Measurements from ENCODE around the gene PARD3.

PARD3 gene

DNA sequence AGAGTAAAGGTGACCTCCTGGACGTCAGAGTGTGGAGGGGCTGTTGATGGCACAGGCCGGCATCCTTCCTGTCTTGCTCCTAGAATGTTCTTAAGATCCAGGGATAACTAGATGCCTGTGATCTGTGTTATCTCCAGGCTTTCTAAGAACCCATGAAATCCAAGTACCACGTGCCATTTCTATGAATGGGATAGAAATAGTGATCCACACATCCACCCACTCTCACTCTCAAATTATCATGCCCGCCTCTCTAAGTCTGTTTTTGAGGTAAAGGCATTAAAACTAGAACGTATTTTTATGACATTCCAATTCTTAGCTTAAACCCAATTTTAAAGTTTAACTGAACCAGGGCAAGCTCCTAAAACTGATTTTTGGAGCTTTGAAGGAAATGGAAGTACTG lies 622.5 kb downstream of the PARD3 start:
- TF ChIP-seq, protein P1, sequence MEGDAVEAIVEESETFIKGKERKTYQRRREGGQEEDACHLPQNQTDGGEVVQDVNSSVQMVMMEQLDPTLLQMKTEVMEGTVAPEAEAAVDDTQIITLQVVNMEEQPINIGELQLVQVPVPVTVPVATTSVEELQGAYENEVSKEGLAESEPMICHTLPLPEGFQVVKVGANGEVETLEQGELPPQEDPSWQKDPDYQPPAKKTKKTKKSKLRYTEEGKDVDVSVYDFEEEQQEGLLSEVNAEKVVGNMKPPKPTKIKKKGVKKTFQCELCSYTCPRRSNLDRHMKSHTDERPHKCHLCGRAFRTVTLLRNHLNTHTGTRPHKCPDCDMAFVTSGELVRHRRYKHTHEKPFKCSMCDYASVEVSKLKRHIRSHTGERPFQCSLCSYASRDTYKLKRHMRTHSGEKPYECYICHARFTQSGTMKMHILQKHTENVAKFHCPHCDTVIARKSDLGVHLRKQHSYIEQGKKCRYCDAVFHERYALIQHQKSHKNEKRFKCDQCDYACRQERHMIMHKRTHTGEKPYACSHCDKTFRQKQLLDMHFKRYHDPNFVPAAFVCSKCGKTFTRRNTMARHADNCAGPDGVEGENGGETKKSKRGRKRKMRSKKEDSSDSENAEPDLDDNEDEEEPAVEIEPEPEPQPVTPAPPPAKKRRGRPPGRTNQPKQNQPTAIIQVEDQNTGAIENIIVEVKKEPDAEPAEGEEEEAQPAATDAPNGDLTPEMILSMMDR (conservative IDR thresholded peaks at IDR 0.05; ENCODE audit: control insufficient read depth, insufficient read depth, low read depth, low read length) = no peak
- no peak for DNase-seq (ENCODE audit: low read depth)
- H3K4me3 ChIP-seq (ENCODE audit: control insufficient read depth, low read depth, low read length) = no peak overlapping the region

DNA sequence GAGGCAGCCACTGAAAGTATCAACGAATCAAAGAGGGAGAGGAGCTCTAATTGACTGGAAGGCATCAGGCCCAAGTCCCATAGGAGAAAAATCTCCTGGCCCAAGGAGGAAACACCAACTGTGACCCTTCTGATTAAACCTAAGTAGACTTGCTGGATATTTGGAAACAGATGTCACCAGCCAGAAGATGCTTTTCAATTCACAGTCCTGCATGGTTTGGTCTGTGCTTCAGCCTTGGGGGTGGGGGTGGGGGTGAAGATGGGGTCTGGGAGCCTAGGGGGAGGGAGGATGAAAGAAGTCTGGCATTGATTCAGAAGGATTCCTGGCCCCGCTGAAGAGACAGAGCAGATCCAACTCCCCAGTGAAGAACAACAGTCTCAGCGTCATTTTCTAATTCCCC lies 623.7 kb downstream of the PARD3 start:
- no peak for DNase-seq (ENCODE audit: low read depth)
- TF ChIP-seq, protein P1 (conservative IDR thresholded peaks at IDR 0.05; ENCODE audit: control insufficient read depth, insufficient read depth, low read depth, low read length) = no peak
- no peak overlapping the region for H3K4me3 ChIP-seq (ENCODE audit: control insufficient read depth, low read depth, low read length)

DNA sequence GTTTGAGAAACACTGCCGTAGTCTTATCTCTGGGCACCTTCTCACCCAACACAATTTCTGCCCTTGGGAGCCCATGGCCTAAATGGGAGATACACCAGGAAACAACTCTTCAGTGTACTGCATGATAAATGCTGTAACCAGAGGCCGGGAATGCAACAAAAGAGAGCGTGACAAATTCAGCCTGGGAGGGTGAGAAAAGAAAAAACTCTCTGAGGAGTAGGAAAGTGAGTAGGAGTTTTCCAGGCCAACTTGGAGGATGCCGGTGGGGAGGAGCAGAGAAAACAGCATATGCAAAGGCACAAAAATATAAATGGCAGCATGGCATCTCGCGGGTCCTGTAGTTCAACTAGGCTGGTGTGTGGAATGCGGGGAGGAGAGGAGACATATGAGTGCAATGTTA lies 624.5 kb downstream of the PARD3 start:
- TF ChIP-seq, protein P1 (conservative IDR thresholded peaks at IDR 0.05; ENCODE audit: control insufficient read depth, insufficient read depth, low read depth, low read length) = no peak
- no peak overlapping the region for H3K4me3 ChIP-seq (ENCODE audit: control insufficient read depth, low read depth, low read length)
- DNase-seq (ENCODE audit: low read depth) = peak; percentile 17

DNA sequence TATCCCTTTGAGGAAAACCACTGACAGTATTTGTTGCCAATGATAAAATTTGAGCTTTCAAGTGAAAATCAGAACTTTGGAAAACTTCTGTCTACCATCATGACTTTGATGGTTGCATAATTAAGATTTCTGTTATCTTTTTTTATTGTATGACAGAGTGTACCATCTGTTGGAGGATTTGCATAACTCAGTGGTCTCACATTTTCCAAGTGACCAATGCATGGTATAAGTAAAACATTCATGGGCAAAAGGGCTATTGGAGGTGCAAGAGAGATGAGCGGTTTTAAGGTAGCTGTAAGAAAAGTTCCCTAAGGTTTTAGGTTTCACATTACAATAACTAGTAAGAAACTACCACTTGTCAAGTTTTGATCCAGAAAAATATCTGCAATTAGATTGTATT lies 625.3 kb downstream of the PARD3 start:
- TF ChIP-seq, protein P1 (conservative IDR thresholded peaks at IDR 0.05; ENCODE audit: control insufficient read depth, insufficient read depth, low read depth, low read length) = no peak
- DNase-seq (ENCODE audit: low read depth) = no peak
- no peak overlapping the region for H3K4me3 ChIP-seq (ENCODE audit: control insufficient read depth, low read depth, low read length)

DNA sequence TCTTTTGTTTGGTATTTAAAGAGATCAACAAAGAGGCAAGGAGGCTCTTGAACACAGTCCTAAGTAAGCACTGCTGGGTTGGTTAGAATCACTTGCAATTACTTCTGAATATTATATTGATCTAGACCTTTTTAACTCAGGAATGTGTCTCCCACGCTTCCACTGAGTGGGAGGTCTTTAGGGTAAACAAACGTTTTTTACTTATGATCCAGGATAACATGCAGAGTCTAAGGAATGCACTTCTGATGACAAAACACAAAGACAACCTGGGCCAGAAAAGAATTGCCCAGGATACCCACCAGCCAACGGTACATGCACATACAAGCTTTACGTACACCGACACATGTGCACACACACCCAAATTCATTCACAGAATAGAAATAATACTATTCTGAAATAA lies 626.9 kb downstream of the PARD3 start:
- TF ChIP-seq, protein P1 (conservative IDR thresholded peaks at IDR 0.05; ENCODE audit: control insufficient read depth, insufficient read depth, low read depth, low read length) = no peak
- no peak overlapping the region for H3K4me3 ChIP-seq (ENCODE audit: control insufficient read depth, low read depth, low read length)
- no peak for DNase-seq (ENCODE audit: low read depth)

DNA sequence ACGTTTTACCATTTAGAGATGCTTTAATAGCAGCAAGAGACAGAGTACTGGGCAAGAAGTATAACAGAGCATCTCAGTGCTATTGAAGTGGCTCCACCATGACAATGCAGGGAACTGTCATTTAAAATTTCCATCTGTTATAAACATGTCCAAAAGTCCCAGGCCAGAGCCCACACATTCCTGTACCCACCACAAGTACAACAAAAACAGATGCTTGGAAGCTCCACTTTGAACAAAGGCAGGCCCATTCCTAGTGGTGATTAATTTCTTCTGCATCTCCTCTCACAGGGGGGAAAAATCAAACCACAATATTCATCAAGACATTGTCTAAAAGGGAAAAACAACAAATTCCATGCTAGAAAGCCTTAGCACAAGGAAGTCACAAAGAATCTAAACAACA lies 627.9 kb downstream of the PARD3 start:
- TF ChIP-seq, protein P1 (conservative IDR thresholded peaks at IDR 0.05; ENCODE audit: control insufficient read depth, insufficient read depth, low read depth, low read length) = no peak
- no peak overlapping the region for H3K4me3 ChIP-seq (ENCODE audit: control insufficient read depth, low read depth, low read length)
- DNase-seq (ENCODE audit: low read depth) = peak; percentile 85

DNA sequence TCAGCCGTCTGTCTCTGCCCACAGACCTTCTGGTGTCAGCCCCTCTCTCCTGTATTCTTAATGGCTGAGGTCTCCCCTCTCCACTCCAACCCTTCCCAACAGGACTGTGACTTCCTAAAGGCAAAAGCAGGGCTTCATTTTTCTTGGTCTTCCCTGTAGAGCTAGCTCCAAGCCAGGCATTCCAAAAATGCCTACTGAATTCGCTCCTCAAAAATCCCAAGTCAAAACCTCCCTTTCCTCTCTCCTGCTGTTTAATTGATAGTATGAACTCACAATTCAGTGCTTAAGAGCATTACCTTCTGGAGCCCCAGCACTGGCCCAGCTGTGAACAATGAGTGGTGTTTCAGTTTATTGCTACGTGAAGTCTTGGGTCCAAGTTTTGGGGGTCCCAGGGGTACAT lies 628.4 kb downstream of the PARD3 start:
- no peak overlapping the region for H3K4me3 ChIP-seq (ENCODE audit: control insufficient read depth, low read depth, low read length)
- TF ChIP-seq, protein P1 (conservative IDR thresholded peaks at IDR 0.05; ENCODE audit: control insufficient read depth, insufficient read depth, low read depth, low read length) = no peak
- no peak for DNase-seq (ENCODE audit: low read depth)

Measured in fibroblast of mammary gland (primary cell).